SK-N-SH treated with all-trans-retinoic acid at 6 μM for 48 hours (cell line): ENCODE data around the gene CST7.

Source experiments
- ATAC-seq: fragments of 200-7000 bp; cut with Tn5 transposase; 3 replicates; pipeline ENCODE4 v1.9.1; 2020; ENCODE audit warnings: mild to moderate bottlenecking, moderate library complexity
- ARNTL ChIP-seq: fragments of 450-650 bp; formaldehyde crosslinking; IDR thresholded peaks from 2 replicates; pipeline ENCODE4 v1.5.0; 2020; ENCODE audit warnings: low read depth, mild to moderate bottlenecking, moderate library complexity, borderline replicate concordance
- BACH2 ChIP-seq: fragments of 250-450 bp; sonication (Bioruptor Pico); IDR thresholded peaks from 2 replicates; pipeline ENCODE4 v1.9.0; 2021; ENCODE audit warnings: mild to moderate bottlenecking, borderline replicate concordance
- CREB5 ChIP-seq: fragments of 250-450 bp; sonication (Bioruptor Pico); IDR thresholded peaks from 2 replicates; pipeline ENCODE4 v1.5.1; 2020; ENCODE audit warnings: low read depth, mild to moderate bottlenecking, moderate library complexity
- CSDC2 ChIP-seq: fragments of 250-450 bp; sonication (Bioruptor Pico); IDR thresholded peaks from 2 replicates; pipeline ENCODE4 v1.5.0; 2020; ENCODE audit warnings: mild to moderate bottlenecking, moderate library complexity
- CSRNP3 ChIP-seq: fragments of 250-450 bp; sonication (Bioruptor Pico); IDR thresholded peaks from 2 replicates; pipeline ENCODE4 v1.5.1; 2021; ENCODE audit warnings: mild to moderate bottlenecking, moderate library complexity
- ESRRG ChIP-seq: fragments of 250-450 bp; sonication (Bioruptor Pico); IDR thresholded peaks from 2 replicates; pipeline ENCODE4 v1.6.1; 2021; ENCODE audit warnings: mild to moderate bottlenecking
- GLIS3 ChIP-seq: fragments of 250-450 bp; sonication (Bioruptor Pico); IDR thresholded peaks from 2 replicates; pipeline ENCODE4 v1.5.0; 2020; ENCODE audit warnings: mild to moderate bottlenecking, moderate library complexity
- ISL1 ChIP-seq: fragments of 250-450 bp; sonication (Bioruptor Pico); IDR thresholded peaks from 2 replicates; pipeline ENCODE4 v2.1.2; 2022; ENCODE audit warnings: mild to moderate bottlenecking, moderate library complexity
- OSR1 ChIP-seq: fragments of 250-450 bp; sonication (Bioruptor Pico); IDR thresholded peaks from 2 replicates; pipeline ENCODE4 v1.8.0; 2022; ENCODE audit warnings: moderate library complexity, mild to moderate bottlenecking, inconsistent platforms
- POU6F1 ChIP-seq: fragments of 250-450 bp; sonication (Bioruptor Pico); IDR thresholded peaks from 2 replicates; pipeline ENCODE4 v1.8.0; 2021; ENCODE audit warnings: low read depth, mild to moderate bottlenecking, moderate library complexity, borderline replicate concordance
- PPARA ChIP-seq: fragments of 250-450 bp; sonication (Bioruptor Pico); IDR thresholded peaks from 2 replicates; pipeline ENCODE4 v1.5.0; 2020; ENCODE audit warnings: mild to moderate bottlenecking, borderline replicate concordance
- RARB ChIP-seq: fragments of 250-450 bp; sonication (Bioruptor Pico); IDR thresholded peaks from 2 replicates; pipeline ENCODE4 v1.8.0; 2021; ENCODE audit warnings: mild to moderate bottlenecking, moderate library complexity
- SNAI2 ChIP-seq: fragments of 250-450 bp; sonication (Bioruptor Pico); IDR thresholded peaks from 2 replicates; pipeline ENCODE4 v1.5.0; 2020; ENCODE audit warnings: mild to moderate bottlenecking, moderate library complexity
- TCF4 ChIP-seq: fragments of 250-450 bp; sonication (Bioruptor Pico); IDR thresholded peaks from 2 replicates; pipeline ENCODE4 v1.8.0; 2021; ENCODE audit warnings: mild to moderate bottlenecking, moderate library complexity, borderline replicate concordance
- TOX ChIP-seq: fragments of 250-450 bp; sonication (Bioruptor Pico); IDR thresholded peaks from 2 replicates; pipeline ENCODE4 v1.8.0; 2021; ENCODE audit warnings: mild to moderate bottlenecking, moderate library complexity, borderline replicate concordance
- TSHZ2 ChIP-seq: fragments of 250-450 bp; sonication (Bioruptor Pico); IDR thresholded peaks from 2 replicates; pipeline ENCODE4 v1.5.0; 2020; ENCODE audit warnings: mild to moderate bottlenecking, moderate library complexity
- ZC3H10 ChIP-seq: fragments of 250-450 bp; sonication (Bioruptor Pico); IDR thresholded peaks from 2 replicates; pipeline ENCODE4 v1.5.1; 2021; ENCODE audit warnings: mild to moderate bottlenecking, moderate library complexity
- ZFP3 ChIP-seq: fragments of 250-450 bp; sonication (Bioruptor Pico); IDR thresholded peaks from 2 replicates; pipeline ENCODE4 v1.5.0; 2020; ENCODE audit warnings: mild to moderate bottlenecking, moderate library complexity
- ZNF70 ChIP-seq: fragments of 450-650 bp; formaldehyde crosslinking; IDR thresholded peaks from 2 replicates; pipeline ENCODE4 v1.5.0; 2020; ENCODE audit warnings: mild to moderate bottlenecking, moderate library complexity
- ZNF8 ChIP-seq: fragments of 450-650 bp; formaldehyde crosslinking; IDR thresholded peaks from 2 replicates; pipeline ENCODE4 v1.5.0; 2020; ENCODE audit warnings: mild to moderate bottlenecking, moderate library complexity

The CST7 gene

GRCh38 chr20:24937579-24937978, 11.5 kb upstream of the CST7 start:
- TF ChIP-seq TSHZ2 (CRISPR knock-in tag) (no peak), POU6F1 (CRISPR knock-in tag) (no peak), CSRNP3 (no peak), ESRRG (CRISPR knock-in tag) (no peak), SNAI2 (CRISPR knock-in tag) (no peak), RARB (CRISPR knock-in tag) (no peak), CREB5 (no peak), PPARA (CRISPR knock-in tag) (no peak)
- ATAC-seq: no peak

- TF ChIP-seq TCF4 (CRISPR knock-in tag) (no peak), CREB5 (no peak), ARNTL (CRISPR knock-in tag) (no peak), TSHZ2 (CRISPR knock-in tag) (no peak), POU6F1 (CRISPR knock-in tag) (no peak), ZNF70 (CRISPR knock-in tag) (no peak), TOX (CRISPR knock-in tag) (no peak), ESRRG (CRISPR knock-in tag) (no peak), ZC3H10 (no peak), ZNF8 (CRISPR knock-in tag) (no peak), SNAI2 (CRISPR knock-in tag) (no peak), GLIS3 (no peak), BACH2 (CRISPR knock-in tag) (no peak), CSDC2 (CRISPR knock-in tag) (no peak), OSR1 (CRISPR knock-in tag) (no peak), ZFP3 (no peak), PPARA (CRISPR knock-in tag) (no peak), ISL1 (CRISPR knock-in tag) (no peak), RARB (CRISPR knock-in tag) (no peak)
- no peak for ATAC-seq
Measured at GRCh38 chr20:24938498-24938897, 10.6 kb upstream of the CST7 start.
